Neural cell (in vitro differentiated cells): Measurements from ENCODE around the gene DLL1. TPM values are rescaled to one million over a fixed set of nuclear protein-coding genes. Genes with fewer than 3 reads are reported as not detected.

Experiments
- H2AFZ ChIP-seq: fragments of 200-600, 300-800 bp; sonication (generic), shearing (Covaris generic); 2 replicates; pipeline ENCODE4 v1.6.0; 2014; ENCODE audit warnings: low read depth, mild to moderate bottlenecking, antibody characterized with exemption, low read length, moderate library complexity
- H3F3A ChIP-seq: fragments of 200-600 bp; shearing (Covaris generic); 2 replicates; pipeline ENCODE4 v1.6.1; 2016; ENCODE audit warnings: mild to moderate bottlenecking, moderate library complexity, mixed read lengths, antibody characterized with exemption, low read length; ENCODE audit not compliant: insufficient read depth, poor library complexity, severe bottlenecking
- H3K27ac ChIP-seq: fragments of 200-600, 300-800 bp; sonication (generic), shearing (Covaris generic); 2 replicates; pipeline ENCODE4 v1.5.1; 2014; ENCODE audit warnings: mild to moderate bottlenecking, low read length, moderate library complexity
- H3K27me3 ChIP-seq: fragments of 300-800, 200-600 bp; sonication (generic), shearing (Covaris generic); 2 replicates; pipeline ENCODE4 v1.6.0; 2014; ENCODE audit warnings: mild to moderate bottlenecking, low read depth, low read length, moderate library complexity; ENCODE audit not compliant: insufficient read depth
- H3K36me3 ChIP-seq: fragments of 300-800, 200-600 bp; sonication (generic), shearing (Covaris generic); 2 replicates; pipeline ENCODE4 v1.5.1; 2014; ENCODE audit warnings: mild to moderate bottlenecking, antibody characterized with exemption, low read length, moderate library complexity; ENCODE audit not compliant: insufficient read depth
- H3K4me2 ChIP-seq: fragments of 300-800, 200-600 bp; sonication (generic), shearing (Covaris generic); 2 replicates; pipeline ENCODE4 v1.6.0; 2014; ENCODE audit warnings: mild to moderate bottlenecking, low read length
- H3K4me3 ChIP-seq: fragments of 300-800, 200-600 bp; sonication (generic), shearing (Covaris generic); 2 replicates; pipeline ENCODE4 v1.5.1; 2014; ENCODE audit warnings: mild to moderate bottlenecking, low read length, moderate library complexity
- H3K79me2 ChIP-seq: fragments of 200-600 bp; shearing (Covaris generic); replicated peaks from 2 replicates; pipeline ENCODE4 v1.6.0; 2014; ENCODE audit warnings: mild to moderate bottlenecking, low read length, moderate library complexity; ENCODE audit not compliant: insufficient read depth
- H3K9ac ChIP-seq: fragments of 300-800, 200-600 bp; sonication (generic), shearing (Covaris generic); 2 replicates; pipeline ENCODE4 v1.6.1; 2016; ENCODE audit warnings: mild to moderate bottlenecking, low read length, mixed read lengths
- H3K9me2 ChIP-seq: fragments of 200-600 bp; shearing (Covaris generic); 2 replicates; pipeline ENCODE4 v1.6.1; 2016; ENCODE audit warnings: mild to moderate bottlenecking, low read length, mixed read lengths; ENCODE audit not compliant: insufficient read depth
- H3K9me3 ChIP-seq: fragments of 200-600, 300-800 bp; sonication (generic), shearing (Covaris generic); 2 replicates; pipeline ENCODE4 v1.6.1; 2016; ENCODE audit warnings: mild to moderate bottlenecking, mixed run types, low read length, moderate library complexity, mixed read lengths
- H4K20me1 ChIP-seq: fragments of 200-600 bp; shearing (Covaris generic); 2 replicates; pipeline ENCODE4 v1.6.1; 2016; ENCODE audit warnings: mild to moderate bottlenecking, mixed run types; ENCODE audit not compliant: insufficient read depth
- EP300 ChIP-seq: fragments of 450-650 bp; conservative IDR thresholded peaks from 2 replicates; pipeline ENCODE4 v1.6.1; 2014; ENCODE audit warnings: antibody characterized with exemption, mild to moderate bottlenecking, moderate library complexity; ENCODE audit not compliant: poor library complexity, severe bottlenecking
- TAF1 ChIP-seq: IDR thresholded peaks from 2 replicates; pipeline ENCODE4 v1.6.1; 2012; ENCODE audit warnings: low read depth
- polyA plus RNA-seq: library from polyadenylated mRNA; depleted of rRNA; stranded (reverse); fragments of >200 nt; gene quantifications from 2 replicates; pipeline ENCODE4 v1.2.3, GENCODE V29; 2014
- small RNA-seq, 3 experiments: library from RNA; depleted of rRNA; stranded (forward); fragments of <200 nt; gene quantifications; one replicate each; pipeline ENCODE3, GENCODE V24; 2012

The DLL1 gene
- polyA plus RNA-seq, 1 donor from 2014 or later: 26.1 TPM

DNA sequence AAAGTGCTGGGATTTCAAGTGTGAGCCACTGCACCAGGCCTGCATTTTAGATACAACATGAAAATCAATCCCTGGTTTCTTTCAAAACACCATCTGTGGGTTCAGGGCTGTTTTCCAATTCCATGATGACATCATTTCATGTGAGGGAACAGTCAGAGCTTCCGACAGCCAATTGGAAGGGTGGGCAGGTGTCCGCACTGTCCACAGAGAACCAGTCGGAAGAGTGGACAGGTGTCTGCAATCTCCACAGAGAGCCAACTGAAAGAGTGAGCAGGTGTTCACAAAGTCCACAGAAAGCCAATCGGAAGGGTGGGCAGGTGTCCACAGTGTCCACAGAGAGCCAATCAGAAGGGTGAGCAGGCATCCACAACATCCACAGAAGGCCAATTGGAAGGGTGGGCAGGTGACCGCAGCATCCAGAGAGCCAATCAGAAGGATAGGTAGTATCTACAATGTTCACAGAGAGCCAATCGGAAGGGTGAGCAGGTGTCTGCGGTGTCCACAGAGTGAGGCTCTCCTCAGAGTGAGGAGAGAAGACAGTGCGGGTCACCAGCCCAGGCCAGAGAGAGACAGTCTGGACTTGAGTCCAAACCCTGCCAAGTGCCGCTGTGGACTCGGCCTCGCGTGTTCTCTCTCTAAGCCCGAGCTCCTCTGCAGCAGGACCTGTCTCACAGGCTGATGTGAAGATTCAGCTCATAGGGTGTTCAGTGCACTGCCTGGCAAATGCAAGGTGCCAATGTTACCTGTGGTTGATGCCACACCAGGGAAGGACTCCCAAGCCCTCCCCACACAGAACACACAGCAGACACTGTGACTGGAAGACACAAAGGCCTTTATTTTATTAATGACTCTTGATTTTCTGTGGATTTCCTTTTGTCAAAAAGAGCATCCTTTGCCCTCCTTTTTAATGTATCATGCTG, 57.3 kb downstream of the DLL1 start:
- Histone ChIP-seq H2AFZ (no peak overlapping the region), H3K9me2 (no peaks in the 10 kb centered on the region), H3K36me3 (no peaks in the 10 kb centered on the region), H3K27ac (no peak overlapping the region), H3K4me3 (no peak overlapping the region), H3K79me2 (no peaks in the 10 kb centered on the region), H4K20me1 (no peaks in the 10 kb centered on the region), H3K4me2 (no peak overlapping the region), H3F3A (no peaks in the 10 kb centered on the region), H3K9ac (no peak overlapping the region), H3K27me3 (no peaks in the 10 kb centered on the region), H3K9me3 (no peaks in the 10 kb centered on the region)
- TF ChIP-seq TAF1: no peak
- no peak for TF ChIP-seq EP300

Small RNAs within 50 kb of the gene (small RNA-seq; reads per million reads assigned to genes)
- 0 to 0.71 (median 0) reads per million in 3 experiments for gene MIR4644

Other genes starting within 250 kb of the DLL1 start
- 14.1 and 17.9 TPM in 2 replicates for gene FAM120B, start 15.7 kb upstream of the DLL1 start, polyA plus RNA-seq